Esophagus squamous epithelium (tissue), 4 donors: Measurements from ENCODE around the gene GPR141.

ENCODE experiments used
- POLR2A ChIP-seq, 4 donors: fragments of 450-650 bp; IDR thresholded peaks; one replicate each; pipeline ENCODE4 v1.6.1; 2017; ENCODE audit warnings: antibody characterized with exemption in 4 of 4, mild to moderate bottlenecking in 4 of 4, moderate library complexity in 3 of 4
- TF ChIP-seq, protein P1 (sequence below), 6 experiments: fragments of 450-650 bp in 4 of 6; fragments of 200-600 bp in 2 of 6; sonication (generic) in 2 of 6; IDR thresholded peaks; one replicate each; pipeline ENCODE4 v1.5.1; 2016 to 2019; ENCODE audit warnings: antibody characterized with exemption in 6 of 6, mild to moderate bottlenecking in 4 of 6, moderate library complexity in 4 of 6

DNA sequence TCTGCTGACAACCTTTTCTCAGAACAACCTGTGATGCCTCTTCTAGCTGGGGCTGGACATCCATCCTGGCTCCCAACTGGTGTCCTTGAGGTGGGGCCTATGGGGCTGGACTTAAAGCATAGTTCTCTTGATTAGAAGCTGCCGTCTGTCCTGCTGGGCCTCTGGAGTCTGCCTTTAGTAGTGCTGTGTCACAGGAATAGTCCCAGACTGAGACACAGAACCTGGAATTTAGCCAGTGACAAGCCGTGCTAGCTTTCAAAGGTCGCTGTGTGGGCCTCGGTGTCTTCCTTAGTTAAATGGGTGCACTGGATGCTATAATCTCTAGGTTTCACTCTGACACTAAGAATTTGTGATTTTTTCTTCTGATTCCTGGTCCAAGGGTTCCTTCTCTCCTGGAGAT is 41.2 kb downstream of the GPR141 start:
- TF ChIP-seq, protein P1, sequence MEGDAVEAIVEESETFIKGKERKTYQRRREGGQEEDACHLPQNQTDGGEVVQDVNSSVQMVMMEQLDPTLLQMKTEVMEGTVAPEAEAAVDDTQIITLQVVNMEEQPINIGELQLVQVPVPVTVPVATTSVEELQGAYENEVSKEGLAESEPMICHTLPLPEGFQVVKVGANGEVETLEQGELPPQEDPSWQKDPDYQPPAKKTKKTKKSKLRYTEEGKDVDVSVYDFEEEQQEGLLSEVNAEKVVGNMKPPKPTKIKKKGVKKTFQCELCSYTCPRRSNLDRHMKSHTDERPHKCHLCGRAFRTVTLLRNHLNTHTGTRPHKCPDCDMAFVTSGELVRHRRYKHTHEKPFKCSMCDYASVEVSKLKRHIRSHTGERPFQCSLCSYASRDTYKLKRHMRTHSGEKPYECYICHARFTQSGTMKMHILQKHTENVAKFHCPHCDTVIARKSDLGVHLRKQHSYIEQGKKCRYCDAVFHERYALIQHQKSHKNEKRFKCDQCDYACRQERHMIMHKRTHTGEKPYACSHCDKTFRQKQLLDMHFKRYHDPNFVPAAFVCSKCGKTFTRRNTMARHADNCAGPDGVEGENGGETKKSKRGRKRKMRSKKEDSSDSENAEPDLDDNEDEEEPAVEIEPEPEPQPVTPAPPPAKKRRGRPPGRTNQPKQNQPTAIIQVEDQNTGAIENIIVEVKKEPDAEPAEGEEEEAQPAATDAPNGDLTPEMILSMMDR (IDR thresholded peaks at IDR 0.05) = no peak
- TF ChIP-seq POLR2A (IDR thresholded peaks at IDR 0.05) = no peak
